Sigmoid colon (tissue), 4 donors: ENCODE results near the gene ATF7.

Source experiments
- POLR2A ChIP-seq, 2 donors: fragments of 450-650 bp; IDR thresholded peaks; one replicate each; pipeline ENCODE4 v1.6.1; 2016; ENCODE audit warnings: antibody characterized with exemption in 2 of 2, mild to moderate bottlenecking in 2 of 2, moderate library complexity in 2 of 2
- POLR2AphosphoS5 ChIP-seq, 4 donors: sonication (generic); formaldehyde crosslinking; IDR thresholded peaks; one replicate each; pipeline ENCODE4 v1.6.1; 2017; ENCODE audit warnings: antibody characterized with exemption in 4 of 4
- TF ChIP-seq, protein P1 (sequence below), 4 experiments: fragments of 450-650 bp in 3 of 4; fragments of 200-600 bp in 1 of 4; IDR thresholded peaks; one replicate each; pipeline ENCODE4 v1.5.1; 2016 to 2019; ENCODE audit warnings: antibody characterized with exemption in 4 of 4, mild to moderate bottlenecking in 3 of 4, moderate library complexity in 2 of 4

DNA sequence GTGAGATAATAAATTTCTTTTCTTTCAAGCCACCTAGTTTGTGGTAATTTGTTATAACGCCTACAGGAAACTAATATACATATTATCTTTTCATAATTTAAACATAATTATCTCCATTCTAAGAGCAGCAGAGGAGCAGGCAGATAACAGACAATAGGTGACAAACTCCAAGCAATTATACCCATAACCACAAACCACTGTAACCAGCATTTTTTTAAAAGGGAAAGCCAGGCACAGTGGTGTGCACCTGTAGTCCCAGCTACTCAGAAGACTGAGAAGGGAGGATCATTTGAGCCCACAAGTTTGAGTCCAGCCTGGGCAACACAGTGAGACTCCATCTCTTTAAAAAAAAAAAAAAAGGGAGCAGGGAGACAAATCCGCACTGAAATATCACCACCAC, 54.9 kb downstream of the ATF7 start:
- TF ChIP-seq POLR2A (IDR thresholded peaks at IDR 0.05) (no peak), POLR2AphosphoS5 (IDR thresholded peaks at IDR 0.05) (no peak)
- TF ChIP-seq, protein P1, sequence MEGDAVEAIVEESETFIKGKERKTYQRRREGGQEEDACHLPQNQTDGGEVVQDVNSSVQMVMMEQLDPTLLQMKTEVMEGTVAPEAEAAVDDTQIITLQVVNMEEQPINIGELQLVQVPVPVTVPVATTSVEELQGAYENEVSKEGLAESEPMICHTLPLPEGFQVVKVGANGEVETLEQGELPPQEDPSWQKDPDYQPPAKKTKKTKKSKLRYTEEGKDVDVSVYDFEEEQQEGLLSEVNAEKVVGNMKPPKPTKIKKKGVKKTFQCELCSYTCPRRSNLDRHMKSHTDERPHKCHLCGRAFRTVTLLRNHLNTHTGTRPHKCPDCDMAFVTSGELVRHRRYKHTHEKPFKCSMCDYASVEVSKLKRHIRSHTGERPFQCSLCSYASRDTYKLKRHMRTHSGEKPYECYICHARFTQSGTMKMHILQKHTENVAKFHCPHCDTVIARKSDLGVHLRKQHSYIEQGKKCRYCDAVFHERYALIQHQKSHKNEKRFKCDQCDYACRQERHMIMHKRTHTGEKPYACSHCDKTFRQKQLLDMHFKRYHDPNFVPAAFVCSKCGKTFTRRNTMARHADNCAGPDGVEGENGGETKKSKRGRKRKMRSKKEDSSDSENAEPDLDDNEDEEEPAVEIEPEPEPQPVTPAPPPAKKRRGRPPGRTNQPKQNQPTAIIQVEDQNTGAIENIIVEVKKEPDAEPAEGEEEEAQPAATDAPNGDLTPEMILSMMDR (IDR thresholded peaks at IDR 0.05): no peak
